ENCODE measurements around the gene GTSE1. TPM values are rescaled to one million over a fixed set of nuclear protein-coding genes. Genes with fewer than 3 reads are reported as not detected.

The GTSE1 gene
- total RNA-seq, 1 donor from 2014 or later = 0.95 TPM

DNA sequence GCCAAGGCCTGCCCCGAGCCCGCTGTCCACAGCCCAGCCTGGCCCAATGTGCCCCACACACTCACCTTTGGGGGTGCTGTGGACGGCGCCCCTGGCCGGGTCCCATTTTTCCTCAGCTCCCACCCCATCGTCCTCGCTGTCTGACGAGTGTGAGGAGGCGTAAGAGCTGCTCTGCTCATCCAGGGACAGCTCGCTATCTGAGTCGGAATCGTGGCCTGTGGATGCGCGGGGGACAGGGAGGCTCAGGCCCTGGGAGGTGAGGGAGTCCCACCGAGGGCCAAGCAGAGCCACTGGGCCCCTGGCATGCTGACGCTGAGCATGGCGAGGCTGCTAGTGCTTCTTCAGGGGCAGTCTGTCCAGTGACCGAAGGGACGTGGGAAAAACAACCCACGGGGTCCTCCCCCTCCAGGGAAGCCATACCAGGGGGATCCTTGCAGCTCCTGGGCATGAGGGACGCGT, 68.5 kb downstream of the GTSE1 start:
- no peak for DNase-seq
- Mint-ChIP-seq H3K27me3 (no peaks in the 10 kb centered on the region), H3K4me3 (no peak overlapping the region), H3K4me1 (peaks cover 20% of the 10 kb centered on the region), H3K36me3 (ENCODE audit: low read depth) (peaks cover 35% of the 10 kb centered on the region), H3K27ac (no peak overlapping the region), H3K9me3 (no peaks in the 10 kb centered on the region)
- ChIA-PET CTCF (interaction anchor here (0.9 kb wide), 1 partner anchor 244 kb away, joined by 3 read pairs; no protein-coding TSS in a partner anchor), POLR2A (no interaction called here)
- intact Hi-C loops (cut with micrococcal nuclease) = loop anchor here (10.0 kb wide), 1 partner anchor 370 kb away; the partner anchor contains the start of gene CERK
- no peak for ATAC-seq (ENCODE audit: low read depth)
- no peak for TF ChIP-seq CTCF (IDR thresholded peaks at IDR 0.05)

GRCh38 chr22:46366327-46366731, 69.7 kb downstream of the GTSE1 start:
- intact Hi-C loops (cut with micrococcal nuclease) = loop anchor here (10.0 kb wide), 1 partner anchor 368 kb away; the partner anchor contains the start of gene CERK
- CTCF ChIA-PET = interaction anchor here (2.2 kb wide), 1 partner anchor 176 kb away, joined by 96 read pairs; no protein-coding TSS in a partner anchor
- no peaks in the 10 kb centered on the region for H3K27me3 Mint-ChIP-seq
- no peak for TF ChIP-seq CTCF (IDR thresholded peaks at IDR 0.05)
- H3K4me1 Mint-ChIP-seq = peaks cover 20% of the 10 kb centered on the region
- H3K9me3 Mint-ChIP-seq = no peaks in the 10 kb centered on the region
- POLR2A ChIA-PET = no interaction called here
- DNase-seq (no peak), ATAC-seq (ENCODE audit: low read depth) (no peak)
- H3K36me3 Mint-ChIP-seq (ENCODE audit: low read depth) = peaks cover 26% of the 10 kb centered on the region
- no peak overlapping the region for H3K4me3 Mint-ChIP-seq
- no peak overlapping the region for H3K27ac Mint-ChIP-seq

DNA sequence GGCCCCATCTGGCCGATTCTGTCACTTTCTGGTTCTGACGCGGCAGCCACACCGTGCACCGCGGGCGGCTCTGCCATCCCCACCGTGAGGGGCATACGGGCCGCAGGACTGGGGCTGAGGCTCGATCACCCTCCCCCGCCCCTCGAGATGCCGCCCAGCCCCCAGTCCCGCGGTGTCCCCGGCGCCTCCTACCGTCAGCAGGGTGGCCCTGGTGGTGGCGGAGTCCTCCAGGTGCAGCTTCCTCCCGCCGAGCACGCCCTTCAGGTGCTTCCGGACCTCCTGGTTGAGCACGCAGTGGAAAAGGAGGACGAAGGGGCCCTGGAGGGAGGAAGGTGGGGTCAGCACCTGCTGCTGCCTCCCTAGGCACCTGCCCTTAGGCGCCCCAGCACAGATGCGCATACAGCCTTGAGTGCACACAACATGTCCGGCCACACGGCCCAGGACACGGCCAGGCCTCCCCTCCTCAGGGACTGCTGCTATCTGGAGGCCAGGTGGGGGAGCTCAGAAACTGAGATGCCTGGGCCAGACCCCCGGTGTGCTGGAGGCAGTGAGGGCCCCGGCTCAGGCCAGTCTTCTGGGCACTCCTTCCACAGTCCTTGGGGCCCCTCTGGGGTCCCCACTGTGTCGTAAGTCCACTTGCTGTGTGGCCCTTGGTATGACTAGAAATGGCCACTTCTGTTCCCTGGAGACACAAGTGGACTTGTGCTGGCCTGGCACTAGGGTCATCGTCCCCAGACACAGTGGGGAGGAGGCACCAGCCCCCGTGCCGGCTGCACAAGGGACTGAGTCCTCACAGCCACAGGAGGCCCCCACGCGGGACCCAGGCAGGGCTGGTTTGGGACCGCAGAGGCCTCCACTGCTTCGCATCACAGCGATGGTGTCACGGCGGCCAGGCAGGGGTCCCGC, 70.4 kb downstream of the GTSE1 start:
- no peaks in the 10 kb centered on the region for H3K9me3 Mint-ChIP-seq
- DNase-seq (no peak), ATAC-seq (ENCODE audit: low read depth) (no peak)
- H3K27me3 Mint-ChIP-seq = no peaks in the 10 kb centered on the region
- TF ChIP-seq CTCF (IDR thresholded peaks at IDR 0.05) = no peak
- intact Hi-C loops (cut with micrococcal nuclease) = loop anchor here (1.0 to 10.0 kb wide), 2 partner anchors 175 to 368 kb away; partner anchors contain the start of gene CERK
- no peak overlapping the region for H3K27ac Mint-ChIP-seq
- POLR2A ChIA-PET = interaction anchor here (0.5 to 1.4 kb wide), 4 partner anchors 138 to 366 kb away, joined by 3 to 8 read pairs (median 4); no protein-coding TSS in a partner anchor
- CTCF ChIA-PET = interaction anchor here (0.6 to 2.3 kb wide), 20 partner anchors 9 to 504 kb away, joined by 3 to 96 read pairs (median 3); partner anchors contain the start of genes CELSR1 and TBC1D22A
- peaks cover 21% of the 10 kb centered on the region for H3K36me3 Mint-ChIP-seq (ENCODE audit: low read depth)
- H3K4me3 Mint-ChIP-seq = no peak overlapping the region
- peaks cover 18% of the 10 kb centered on the region for H3K4me1 Mint-ChIP-seq

GRCh38 chr22:46367707-46368191, 71.1 kb downstream of the GTSE1 start:
- Mint-ChIP-seq H3K27ac (no peak overlapping the region), H3K36me3 (ENCODE audit: low read depth) (peaks cover 20% of the 10 kb centered on the region), H3K4me1 (peaks cover 12% of the 10 kb centered on the region), H3K27me3 (no peaks in the 10 kb centered on the region), H3K9me3 (no peaks in the 10 kb centered on the region), H3K4me3 (no peak overlapping the region)
- intact Hi-C loops (cut with micrococcal nuclease) = loop anchor here (1.0 to 10.0 kb wide), 3 partner anchors 13 to 367 kb away; partner anchors contain the start of gene CERK
- ChIA-PET POLR2A (interaction anchor here (0.5 to 1.4 kb wide), 6 partner anchors 11 to 366 kb away, joined by 3 to 8 read pairs (median 4); no protein-coding TSS in a partner anchor), CTCF (interaction anchor here (0.5 to 2.3 kb wide), 22 partner anchors 9 to 505 kb away, joined by 3 to 96 read pairs (median 3); partner anchors contain the start of genes CELSR1 and TBC1D22A)
- DNase-seq (peak; percentile 72), ATAC-seq (ENCODE audit: low read depth) (peak; percentile 65)
- peak; percentile 58 for TF ChIP-seq CTCF (IDR thresholded peaks at IDR 0.05)

Measured in activated B cell treated with CpG ODN at 0.5 μM for 24 hours (primary cell).